NCI-H2171 (cell line): Measurements from ENCODE around the gene ADAMTS6.

Experiments
- DNase-seq: peaks from one replicate; lab custom pipeline; 2025; lab: John Stamatoyannopoulos, UW

ADAMTS6 gene

DNA sequence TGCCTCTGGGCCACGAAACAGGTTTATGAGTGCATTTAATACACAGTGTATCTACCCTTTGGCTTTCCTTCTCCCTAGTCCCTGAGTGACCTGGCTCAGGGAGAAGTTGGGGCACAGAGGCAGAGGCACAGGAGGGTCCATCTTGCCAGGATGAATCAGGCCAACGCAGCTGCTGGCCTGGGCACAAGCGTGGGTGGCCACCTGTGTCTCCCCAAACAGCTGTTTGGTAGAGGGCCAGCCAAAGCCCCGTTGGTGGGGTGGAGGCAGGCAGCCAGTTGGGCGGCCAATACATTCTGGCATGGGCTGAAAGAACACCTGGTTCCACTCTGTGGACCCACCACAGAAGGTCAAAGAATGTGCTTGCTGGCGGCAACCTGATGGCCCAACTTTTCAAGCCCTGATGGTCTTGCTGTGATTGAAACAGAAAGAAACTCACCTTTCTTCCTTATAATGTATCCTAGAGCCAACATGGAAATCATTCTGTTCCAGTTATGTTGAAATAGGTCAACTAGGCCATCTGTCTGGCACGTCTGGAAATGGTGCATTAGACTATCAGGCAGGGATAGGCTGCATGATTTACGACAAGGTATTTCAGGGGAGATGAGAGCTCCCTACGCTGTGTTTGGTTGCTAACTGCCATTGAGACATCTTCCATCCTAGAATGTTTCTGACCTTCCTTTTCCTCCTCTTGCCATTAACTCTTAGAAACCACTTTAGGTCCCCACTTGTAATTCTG, 337.4 kb downstream of the ADAMTS6 start:
- no peak for DNase-seq

GRCh38 chr5:65142511-65143011, 339.2 kb downstream of the ADAMTS6 start:
- no peak for DNase-seq

- no peak for DNase-seq
Measured at GRCh38 chr5:65142016-65142415, 339.7 kb downstream of the ADAMTS6 start.

DNA sequence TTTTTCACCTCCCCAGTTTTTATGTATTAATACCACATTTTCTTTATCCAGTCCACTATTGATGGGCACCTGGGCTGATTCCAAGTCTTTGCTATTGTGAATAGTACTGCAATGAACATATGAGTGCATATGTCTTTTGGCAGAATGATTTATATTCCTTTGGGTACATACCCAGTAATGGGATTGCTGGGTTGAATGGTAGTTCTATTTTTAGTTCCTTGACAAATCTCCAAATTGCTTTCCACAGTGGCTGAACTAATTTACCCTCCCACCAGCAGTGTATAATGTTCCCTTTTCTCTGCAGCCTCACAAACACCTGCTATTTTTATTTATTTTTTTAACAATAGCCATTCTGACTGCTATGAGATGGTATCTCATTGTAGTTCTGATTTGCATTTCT, 340.2 kb downstream of the ADAMTS6 start:
- DNase-seq = no peak

DNA sequence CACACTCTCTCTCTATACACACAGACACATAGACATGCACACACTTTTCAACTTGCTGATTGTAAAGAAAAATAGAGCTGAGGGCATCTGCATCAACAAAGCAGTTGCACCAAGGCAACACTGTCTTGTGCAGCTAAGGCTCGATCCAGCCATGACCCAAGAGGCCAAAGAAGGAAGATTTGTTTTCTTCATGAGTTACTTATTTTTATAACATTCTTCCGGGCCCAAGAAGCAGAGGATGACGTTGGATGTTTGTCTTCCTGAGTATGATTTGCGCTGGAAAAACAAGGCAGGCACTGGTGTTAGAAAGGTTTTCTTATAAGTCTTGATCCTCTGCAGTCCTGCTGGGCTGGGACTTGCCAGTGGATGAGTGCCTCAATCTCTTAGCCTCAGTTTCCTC, 344.1 kb downstream of the ADAMTS6 start:
- DNase-seq = no peak

GRCh38 chr5:65133477-65134110, 348.1 kb downstream of the ADAMTS6 start:
- DNase-seq = no peak

- no peak for DNase-seq
Measured at GRCh38 chr5:65132386-65132785, 349.3 kb downstream of the ADAMTS6 start.

DNA sequence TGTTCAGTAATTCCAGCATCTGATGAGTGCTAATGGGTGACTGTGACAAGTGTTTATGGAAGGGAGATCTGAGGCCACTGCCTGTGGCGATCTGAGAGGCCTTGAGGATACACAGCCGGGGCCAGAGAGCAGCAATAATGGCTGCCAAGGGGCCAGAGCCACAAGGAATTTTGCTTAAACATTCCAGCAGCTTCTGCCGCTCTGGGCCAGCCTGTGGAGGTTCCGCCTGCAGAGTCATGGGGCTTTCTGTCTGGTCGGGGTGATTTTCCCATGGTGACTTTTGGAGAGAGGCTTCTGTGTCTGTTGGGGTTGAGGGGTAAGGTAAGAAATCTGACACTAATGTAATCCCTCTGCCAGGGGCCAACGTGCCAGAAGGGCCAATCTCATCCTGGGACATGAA, 353.5 kb downstream of the ADAMTS6 start:
- DNase-seq = no peak

GRCh38 chr5:65127161-65127901, 354.4 kb downstream of the ADAMTS6 start:
- DNase-seq = no peak

DNA sequence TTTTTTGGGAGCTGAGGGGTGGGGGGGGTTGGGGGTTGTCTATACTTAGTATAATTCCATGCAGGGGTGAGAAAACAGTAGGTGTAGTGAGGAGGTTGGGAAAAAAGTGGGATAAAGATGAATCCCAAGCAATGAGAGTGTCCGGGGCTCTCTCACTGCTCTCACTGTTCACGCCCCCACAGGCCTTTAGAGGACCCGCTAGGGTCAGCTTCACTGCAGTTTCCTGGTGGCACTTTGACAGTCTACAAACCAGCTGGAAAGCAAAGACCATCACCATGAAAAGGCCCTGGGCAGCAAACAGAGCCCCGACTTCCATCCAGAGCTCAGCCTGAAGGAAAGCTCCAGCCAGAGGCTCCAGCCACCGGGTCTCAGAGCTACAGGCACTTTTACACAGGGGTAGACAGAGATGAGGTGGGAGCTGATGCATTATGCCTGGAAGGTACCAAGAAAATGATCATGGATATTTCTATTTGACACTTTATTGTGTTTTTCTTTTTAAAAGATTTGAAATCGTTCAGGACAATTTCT, 355.1 kb downstream of the ADAMTS6 start:
- DNase-seq = no peak

GRCh38 chr5:65125591-65126541, 355.9 kb downstream of the ADAMTS6 start:
- no peak for DNase-seq

DNA sequence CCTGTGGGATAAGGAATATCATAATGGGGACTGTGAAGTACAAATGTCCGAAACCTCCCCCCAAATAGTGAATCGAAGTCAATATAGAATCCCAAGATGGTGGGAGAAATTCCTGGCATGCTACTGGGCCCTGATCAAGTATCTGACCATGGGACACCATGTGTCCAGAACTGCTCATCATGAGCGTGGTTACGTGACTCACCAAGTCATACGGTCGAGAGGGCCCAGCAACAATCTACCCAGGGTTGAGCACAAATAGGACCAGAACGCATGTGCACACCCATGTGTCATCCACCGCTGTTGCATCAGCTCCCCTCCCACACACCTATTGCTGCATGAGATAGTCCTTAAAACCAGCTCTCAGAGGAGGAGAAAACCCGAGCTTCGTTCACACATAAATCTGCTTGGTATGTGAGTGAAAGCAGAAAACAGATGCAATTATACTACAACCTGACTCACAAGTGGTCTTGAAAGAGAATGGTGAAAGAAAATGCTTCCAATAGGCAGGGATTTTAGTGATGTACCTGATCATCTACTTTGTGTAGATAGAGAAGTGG, 359.8 kb downstream of the ADAMTS6 start:
- no peak for DNase-seq

GRCh38 chr5:65120371-65120967, 361.3 kb downstream of the ADAMTS6 start:
- DNase-seq = peak; percentile 24

DNA sequence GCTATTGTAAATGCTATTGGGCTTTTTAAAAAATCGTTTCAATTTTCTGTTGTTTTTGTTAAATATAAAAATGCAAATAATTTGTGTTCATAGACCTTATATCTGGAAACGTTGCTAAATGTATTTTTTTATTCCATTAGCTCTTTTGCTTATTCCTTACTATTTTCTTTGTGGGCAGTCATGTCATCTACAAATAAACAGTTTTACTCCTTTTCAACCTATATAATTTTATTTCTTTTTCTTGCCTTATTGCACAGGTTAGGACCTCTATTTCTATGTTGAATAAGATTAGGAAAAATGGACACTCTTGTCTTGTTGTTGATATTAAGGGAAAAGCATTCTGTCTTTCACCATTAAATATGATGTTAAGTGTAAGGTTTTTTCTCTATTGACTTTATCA, 364.2 kb downstream of the ADAMTS6 start:
- no peak for DNase-seq

DNA sequence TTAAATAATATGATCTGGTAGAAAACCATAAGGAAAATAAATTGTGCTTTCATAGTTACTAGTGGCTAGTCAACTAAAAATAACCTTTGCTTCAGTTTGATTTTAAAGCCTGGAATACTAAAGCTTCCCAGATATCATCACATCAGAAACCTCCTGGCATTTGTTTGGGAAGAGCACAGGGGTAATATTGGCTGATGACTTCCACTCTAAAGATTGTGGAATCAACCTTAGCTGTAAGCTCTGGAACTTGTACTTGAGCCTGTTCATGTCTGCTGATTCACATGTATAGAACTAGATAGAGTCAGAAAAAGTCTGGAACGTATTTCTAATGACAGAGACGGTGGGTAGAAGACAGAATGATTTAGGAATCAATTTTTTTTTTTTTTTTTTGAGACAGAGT, 367.9 kb downstream of the ADAMTS6 start:
- DNase-seq = no peak

DNA sequence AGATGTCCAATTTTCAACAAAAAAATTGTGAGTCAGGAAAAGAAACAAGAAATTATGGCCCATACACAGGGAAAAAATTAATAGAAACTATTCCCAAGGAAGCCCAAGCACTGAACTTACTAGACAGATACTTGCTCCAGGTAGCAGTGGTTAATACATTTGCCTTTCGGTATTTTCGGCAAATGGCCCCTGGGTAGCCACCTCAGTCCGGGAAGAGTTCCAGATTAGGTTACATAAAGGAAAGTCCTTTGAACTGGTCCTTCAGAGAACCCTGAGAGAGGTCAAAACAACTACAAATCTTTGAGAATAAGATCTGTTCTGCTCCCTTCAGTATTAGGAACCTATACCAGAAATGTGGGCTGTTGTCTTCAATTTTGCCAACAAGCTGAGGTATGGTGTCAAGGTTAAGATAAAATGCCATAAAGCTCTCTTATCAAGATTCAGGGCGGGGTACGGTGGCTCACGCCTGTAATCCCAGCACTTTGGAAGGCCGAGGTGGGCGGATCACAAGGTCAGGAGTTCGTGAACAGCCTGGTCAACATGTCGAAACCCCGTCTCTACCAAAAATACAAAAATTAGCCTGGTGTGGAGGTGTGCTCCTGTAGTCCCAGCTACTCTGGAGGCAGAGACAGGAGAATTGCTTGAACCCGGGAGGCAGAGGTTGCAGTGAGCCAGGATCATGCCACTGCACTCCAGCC, 369.6 kb downstream of the ADAMTS6 start:
- DNase-seq = no peak

DNA sequence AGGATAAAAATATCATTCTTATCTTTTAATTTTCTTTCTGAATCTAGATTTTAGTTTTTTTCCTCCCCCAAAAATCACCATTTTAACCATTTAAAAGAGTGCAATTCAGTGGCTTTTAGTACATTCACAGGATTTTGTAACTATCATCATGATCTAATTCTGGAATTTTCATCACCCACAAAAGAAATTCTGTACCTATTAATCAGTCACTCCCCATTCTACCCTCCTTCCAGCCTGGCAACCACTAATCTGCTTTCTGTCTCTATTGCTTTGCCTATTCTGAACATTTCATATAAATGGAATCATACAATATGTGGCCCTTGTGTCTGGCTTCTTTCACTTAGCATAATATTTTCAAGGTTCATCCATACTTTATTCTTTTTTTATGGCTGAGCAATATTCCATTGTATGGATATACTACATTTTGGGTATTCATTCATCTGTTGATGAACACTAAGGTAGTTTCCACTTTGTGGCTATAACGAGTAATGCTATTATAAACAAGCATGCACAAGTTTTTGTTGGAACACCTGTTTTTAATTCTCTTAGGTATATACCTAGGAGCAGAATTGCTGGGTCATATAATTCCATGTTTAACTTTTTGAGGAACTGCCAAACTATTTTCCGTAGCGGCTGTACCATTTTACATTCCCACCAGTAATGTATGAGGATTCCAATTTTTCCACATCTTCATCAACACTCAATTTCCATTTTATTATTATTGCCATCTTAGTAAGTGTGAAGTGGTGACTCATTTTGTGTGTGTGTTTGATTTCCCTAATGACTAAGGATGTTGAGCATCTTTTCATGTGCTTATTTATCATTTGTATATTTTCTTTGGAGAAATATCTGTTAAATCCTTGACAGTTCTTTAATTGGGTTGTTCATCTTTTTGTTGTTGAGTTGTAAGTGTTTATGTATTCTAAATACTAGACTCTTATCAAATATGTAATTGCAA, 372.7 kb downstream of the ADAMTS6 start:
- no peak for DNase-seq

DNA sequence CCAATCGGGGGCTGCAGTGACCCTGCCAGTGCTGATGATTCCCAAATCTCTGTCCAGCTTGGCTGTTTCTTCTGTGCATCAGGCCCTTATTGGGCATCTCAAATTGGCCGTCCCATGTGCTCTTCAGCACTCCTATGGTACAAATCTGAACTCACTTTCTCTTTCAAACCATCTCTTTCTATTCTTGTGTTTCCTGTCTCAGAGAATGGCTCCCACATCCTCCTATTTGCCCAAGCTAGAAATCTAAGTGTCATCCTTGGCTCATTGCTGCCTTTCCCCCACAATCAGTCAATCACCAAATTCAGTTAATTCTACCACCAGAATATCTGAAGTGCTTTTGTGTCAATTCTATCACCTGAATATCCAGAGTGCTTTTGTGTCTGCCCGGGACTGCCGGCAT, 376.4 kb downstream of the ADAMTS6 start:
- no peak for DNase-seq

DNA sequence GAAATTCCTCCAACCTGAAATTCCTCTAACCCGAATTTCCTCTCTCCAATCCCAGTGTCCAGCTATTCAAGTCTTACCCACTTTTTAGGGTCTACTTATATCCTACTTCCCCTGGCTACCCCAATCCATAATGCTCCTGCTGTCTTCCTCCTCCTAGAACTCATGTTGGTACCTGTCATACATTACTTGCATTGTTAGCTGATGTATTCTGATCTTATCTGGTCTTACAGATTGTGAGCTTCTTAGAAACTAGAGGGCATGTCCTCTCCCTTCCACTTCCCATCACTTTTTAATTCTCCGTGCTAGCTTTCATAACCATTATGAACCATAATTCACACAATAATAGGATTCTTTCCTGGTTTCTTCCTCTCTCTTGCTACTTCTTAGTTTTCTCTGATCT, 376.9 kb downstream of the ADAMTS6 start:
- DNase-seq = no peak
